ENCODE measurements around the gene DDX51. TPM values are rescaled to one million over a fixed set of nuclear protein-coding genes. Genes with fewer than 3 reads are reported as not detected.

The DDX51 gene
- total RNA-seq, 3 donors from 2014 or later (not counting 1 experiment from before 2014, with no cell fraction given) = 39.5 to 55.9 (median 54.2) TPM

DNA sequence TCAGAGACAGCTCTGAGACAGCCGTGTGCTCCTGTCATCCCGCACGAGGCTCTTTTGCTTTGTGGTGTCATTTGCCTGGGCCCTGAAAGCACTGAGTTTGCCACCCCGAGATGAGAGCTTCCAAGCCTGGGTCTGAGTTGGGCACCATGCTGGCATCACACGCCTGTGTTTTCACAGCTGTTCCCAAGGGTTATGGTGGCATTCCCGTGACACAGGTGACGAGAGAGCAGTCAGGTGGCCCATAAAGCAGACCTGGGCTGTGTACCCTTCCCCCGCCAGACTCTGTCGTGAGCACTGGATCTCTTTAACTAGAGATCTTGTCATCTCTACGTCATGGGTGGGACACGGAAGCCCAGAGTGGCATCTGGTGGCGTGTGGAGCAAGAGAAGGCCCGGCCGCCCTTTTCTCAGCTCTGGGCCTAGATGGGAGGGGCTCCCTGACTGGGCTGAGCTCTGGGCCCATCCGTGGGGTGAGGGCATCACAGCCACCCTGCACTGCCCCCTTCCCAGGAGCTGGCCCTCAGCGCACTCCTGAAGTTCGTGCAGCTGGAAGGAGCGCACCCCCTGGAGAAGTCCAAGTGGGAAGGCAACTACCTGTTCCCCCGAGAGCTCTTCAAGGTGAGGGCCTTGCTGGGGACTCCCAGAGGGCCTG, 2.8 kb upstream of the DDX51 start:
- ATAC-seq = no peak
- Histone ChIP-seq H3K27me3 (ENCODE audit: control insufficient read depth, insufficient read depth, low read length) (no peaks in the 10 kb centered on the region), H3K4me3 (ENCODE audit: low read length) (no peak overlapping the region), H3K27ac (ENCODE audit: low read length) (no peak overlapping the region), H3K4me1 (ENCODE audit: control insufficient read depth, insufficient read depth, low read length) (peaks cover 27% of the 10 kb centered on the region), H3K36me3 (ENCODE audit: control insufficient read depth, insufficient read depth, low read length) (peaks cover 18% of the 10 kb centered on the region), H3K9me3 (ENCODE audit: control insufficient read depth, insufficient read depth, low read length) (no peaks in the 10 kb centered on the region)
- H3K9me3 Mint-ChIP-seq = no peaks in the 10 kb centered on the region
- H3K36me3 Mint-ChIP-seq = no peaks in the 10 kb centered on the region
- peak overlapping the region; percentile 25 for H3K4me3 Mint-ChIP-seq
- WGBS (ENCODE audit: insufficient coverage) = 95% methylated on average over 19 of the region's 19 CpGs
- DNase-seq = no peak
- peaks cover 11 to 24% of the 10 kb centered on the region in 2 donors for H3K4me1 Mint-ChIP-seq
- H3K27ac Mint-ChIP-seq = peak overlapping the region; percentile 40 to 96
- no peak for TF ChIP-seq CTCF (IDR thresholded peaks at IDR 0.05)
- no peaks in the 10 kb centered on the region for H3K27me3 Mint-ChIP-seq (ENCODE audit: low read depth in 2 of 2)
- intact Hi-C loops (cut with micrococcal nuclease) = no loop called here

GRCh38 chr12:132146098-132146497, 2.0 kb upstream of the DDX51 start:
- peaks cover 19% of the 10 kb centered on the region for H3K36me3 ChIP-seq (ENCODE audit: control insufficient read depth, insufficient read depth, low read length)
- Mint-ChIP-seq H3K9me3 (no peaks in the 10 kb centered on the region), H3K4me3 (peak overlapping the region; percentile 98), H3K27ac (peak overlapping the region; percentile 40 to 96), H3K27me3 (ENCODE audit: low read depth in 2 of 2) (no peaks in the 10 kb centered on the region), H3K36me3 (no peaks in the 10 kb centered on the region), H3K4me1 (peaks cover 11 to 24% of the 10 kb centered on the region in 2 donors)
- H3K27ac ChIP-seq (ENCODE audit: low read length) = no peak overlapping the region
- 96% methylated on average over 24 of the region's 24 CpGs for WGBS (ENCODE audit: insufficient coverage)
- ATAC-seq (no peak), DNase-seq (no peak)
- no peaks in the 10 kb centered on the region for H3K9me3 ChIP-seq (ENCODE audit: control insufficient read depth, insufficient read depth, low read length)
- H3K4me1 ChIP-seq (ENCODE audit: control insufficient read depth, insufficient read depth, low read length) = peaks cover 27% of the 10 kb centered on the region
- intact Hi-C loops (cut with micrococcal nuclease) = no loop called here
- H3K4me3 ChIP-seq (ENCODE audit: low read length) = no peak overlapping the region
- H3K27me3 ChIP-seq (ENCODE audit: control insufficient read depth, insufficient read depth, low read length) = no peaks in the 10 kb centered on the region
- no peak for TF ChIP-seq CTCF (IDR thresholded peaks at IDR 0.05)

GRCh38 chr12:132145334-132145733, 1.2 kb upstream of the DDX51 start:
- Mint-ChIP-seq H3K4me3 (peak overlapping the region; percentile 98), H3K4me1 (peaks cover 11 to 24% of the 10 kb centered on the region in 2 donors), H3K27me3 (ENCODE audit: low read depth in 2 of 2) (no peaks in the 10 kb centered on the region), H3K27ac (peak overlapping the region; percentile 91 to 96), H3K36me3 (no peaks in the 10 kb centered on the region), H3K9me3 (no peaks in the 10 kb centered on the region)
- H3K27ac ChIP-seq (ENCODE audit: low read length) = peak overlapping the region; percentile 75
- intact Hi-C loops (cut with micrococcal nuclease) = no loop called here
- H3K36me3 ChIP-seq (ENCODE audit: control insufficient read depth, insufficient read depth, low read length) = peaks cover 24% of the 10 kb centered on the region
- no peak for DNase-seq
- peaks cover 27% of the 10 kb centered on the region for H3K4me1 ChIP-seq (ENCODE audit: control insufficient read depth, insufficient read depth, low read length)
- H3K9me3 ChIP-seq (ENCODE audit: control insufficient read depth, insufficient read depth, low read length) = no peaks in the 10 kb centered on the region
- 87% methylated on average over 7 of the region's 7 CpGs for WGBS (ENCODE audit: insufficient coverage)
- H3K4me3 ChIP-seq (ENCODE audit: low read length) = no peak overlapping the region
- ATAC-seq = no peak
- TF ChIP-seq CTCF (IDR thresholded peaks at IDR 0.05) = no peak
- H3K27me3 ChIP-seq (ENCODE audit: control insufficient read depth, insufficient read depth, low read length) = no peaks in the 10 kb centered on the region

DNA sequence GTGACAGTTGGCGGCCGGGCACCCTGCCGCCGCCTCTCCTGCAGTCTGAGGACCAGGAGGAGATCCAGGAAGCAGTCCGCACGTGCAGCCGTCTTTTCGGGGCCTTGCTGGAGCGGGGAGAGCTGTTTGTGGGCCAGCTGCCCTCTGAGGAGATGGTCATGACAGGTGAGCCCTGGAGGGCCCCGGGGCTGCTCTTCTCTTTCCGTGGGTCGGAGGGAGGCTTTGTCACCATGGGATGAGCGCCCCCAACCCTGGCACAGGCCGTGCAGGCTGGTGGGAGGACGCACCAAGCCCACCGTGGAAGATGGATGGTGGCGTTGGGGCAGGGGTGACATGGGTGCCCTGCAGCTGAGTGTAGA, 670 bp upstream of the DDX51 start:
- ATAC-seq (peak in 2 of 3 donors; percentile 8 to 11), DNase-seq (no peak)
- Mint-ChIP-seq H3K36me3 (no peaks in the 10 kb centered on the region), H3K4me1 (peaks cover 11 to 24% of the 10 kb centered on the region in 2 donors), H3K27me3 (ENCODE audit: low read depth in 2 of 2) (no peaks in the 10 kb centered on the region), H3K27ac (peak overlapping the region; percentile 91 to 96), H3K4me3 (peak overlapping the region; percentile 98), H3K9me3 (no peaks in the 10 kb centered on the region)
- TF ChIP-seq CTCF (IDR thresholded peaks at IDR 0.05) = no peak
- no peaks in the 10 kb centered on the region for H3K9me3 ChIP-seq (ENCODE audit: control insufficient read depth, insufficient read depth, low read length)
- H3K36me3 ChIP-seq (ENCODE audit: control insufficient read depth, insufficient read depth, low read length) = peaks cover 30% of the 10 kb centered on the region
- peak overlapping the region; percentile 72 for H3K4me3 ChIP-seq (ENCODE audit: low read length)
- peak overlapping the region; percentile 75 for H3K27ac ChIP-seq (ENCODE audit: low read length)
- H3K4me1 ChIP-seq (ENCODE audit: control insufficient read depth, insufficient read depth, low read length) = peaks cover 27% of the 10 kb centered on the region
- intact Hi-C loops (cut with micrococcal nuclease) = no loop called here
- no peaks in the 10 kb centered on the region for H3K27me3 ChIP-seq (ENCODE audit: control insufficient read depth, insufficient read depth, low read length)
- WGBS (ENCODE audit: insufficient coverage) = 4% methylated on average over 17 of the region's 17 CpGs
